Measurements from ENCODE around the gene BARX1. TPM values are rescaled to one million over a fixed set of nuclear protein-coding genes. Genes with fewer than 3 reads are reported as not detected.
A peak's percentile ranks its signal among the peaks of the same experiment; 100 is the strongest.

The BARX1 gene
- total RNA-seq, 2 donors from 2014 or later = 9.1 TPM; not detected in 1

DNA sequence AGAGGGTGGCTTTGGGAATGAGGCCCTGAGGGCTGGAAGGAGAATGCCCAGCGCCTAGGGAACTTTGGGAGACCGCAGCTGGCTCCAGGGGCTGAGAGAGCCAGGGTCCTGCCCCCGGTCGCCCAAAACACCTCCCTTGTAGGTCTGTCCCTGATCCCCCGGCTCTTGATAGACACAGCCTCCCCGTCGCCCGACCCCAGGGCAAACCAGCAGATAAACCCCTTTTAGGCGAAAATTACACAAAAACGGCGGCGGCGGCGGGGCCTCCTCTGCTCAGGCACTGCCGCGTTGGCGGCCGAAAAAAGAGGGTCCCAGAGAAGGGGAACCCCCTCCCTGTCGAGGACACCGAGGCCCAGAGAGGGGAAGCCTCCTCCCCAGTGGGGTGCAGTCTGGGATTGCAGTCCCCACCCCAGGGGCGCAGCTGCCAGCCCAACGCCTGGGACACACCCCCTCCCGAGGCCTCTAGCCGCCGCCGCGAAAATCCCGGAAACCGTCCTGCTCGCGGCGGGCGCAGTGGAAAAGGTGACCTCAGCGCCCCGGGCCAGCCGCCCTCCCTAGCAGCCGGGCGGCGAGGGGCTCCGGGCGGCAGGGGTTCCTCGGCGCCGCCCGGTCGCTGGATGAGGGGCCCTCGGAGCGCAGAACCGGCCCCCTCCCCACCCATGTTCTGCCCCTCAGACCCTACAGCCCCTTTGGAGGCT is 3.1 kb upstream of the BARX1 start:
- H3K9me3 Mint-ChIP-seq = no peaks in the 10 kb centered on the region
- ATAC-seq (peak; percentile 29 to 35), DNase-seq (ENCODE audit: low spot score in 2 of 2) (no peak)
- no peak overlapping the region for H3K27ac Mint-ChIP-seq
- peaks cover 14 to 16% of the 10 kb centered on the region in 2 donors for H3K36me3 Mint-ChIP-seq

DNA sequence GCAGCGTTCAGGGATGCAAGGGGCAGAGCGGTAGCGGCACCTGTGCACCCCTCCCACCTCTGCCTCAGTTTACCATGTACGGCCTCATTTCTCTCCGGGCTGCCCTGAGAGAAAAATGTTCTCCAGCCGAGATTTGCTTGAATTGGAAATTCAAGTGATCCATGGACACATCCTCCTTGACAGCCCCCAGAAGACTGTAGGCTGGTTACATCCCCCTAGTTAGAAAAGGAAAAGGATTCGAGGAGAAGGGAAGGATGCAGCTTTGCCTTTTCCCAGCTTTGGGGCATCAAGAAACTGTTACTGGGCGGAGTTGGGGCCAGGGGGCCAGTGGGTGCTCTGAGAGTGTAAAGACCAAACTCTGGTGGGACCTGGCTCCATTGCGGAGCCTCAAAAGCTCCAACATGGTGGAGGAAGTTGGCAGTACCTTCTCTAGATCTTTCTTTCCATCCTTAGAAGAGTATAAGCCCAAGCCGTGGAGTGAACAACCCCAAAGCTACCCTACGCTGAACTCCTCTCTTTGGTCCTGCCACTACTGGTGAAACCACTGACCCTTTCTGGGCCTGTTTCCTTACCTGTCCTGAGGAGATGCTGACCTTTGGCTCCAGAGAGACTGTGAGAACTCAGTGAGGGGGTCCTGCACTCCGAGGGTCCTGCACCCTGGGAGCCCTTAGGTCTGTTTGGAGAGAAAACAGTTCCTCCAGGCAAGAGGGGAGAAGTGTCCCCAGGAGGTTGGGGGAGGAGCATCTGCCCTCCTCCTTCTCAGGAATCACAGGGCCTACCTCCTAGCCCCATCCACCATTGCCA is 1.0 kb upstream of the BARX1 start:
- no peak for DNase-seq (ENCODE audit: low spot score in 2 of 2)
- H3K9me3 Mint-ChIP-seq = no peaks in the 10 kb centered on the region
- H3K27ac Mint-ChIP-seq = no peak overlapping the region
- ATAC-seq = no peak
- H3K36me3 Mint-ChIP-seq = peaks cover 14 to 17% of the 10 kb centered on the region in 2 donors

DNA sequence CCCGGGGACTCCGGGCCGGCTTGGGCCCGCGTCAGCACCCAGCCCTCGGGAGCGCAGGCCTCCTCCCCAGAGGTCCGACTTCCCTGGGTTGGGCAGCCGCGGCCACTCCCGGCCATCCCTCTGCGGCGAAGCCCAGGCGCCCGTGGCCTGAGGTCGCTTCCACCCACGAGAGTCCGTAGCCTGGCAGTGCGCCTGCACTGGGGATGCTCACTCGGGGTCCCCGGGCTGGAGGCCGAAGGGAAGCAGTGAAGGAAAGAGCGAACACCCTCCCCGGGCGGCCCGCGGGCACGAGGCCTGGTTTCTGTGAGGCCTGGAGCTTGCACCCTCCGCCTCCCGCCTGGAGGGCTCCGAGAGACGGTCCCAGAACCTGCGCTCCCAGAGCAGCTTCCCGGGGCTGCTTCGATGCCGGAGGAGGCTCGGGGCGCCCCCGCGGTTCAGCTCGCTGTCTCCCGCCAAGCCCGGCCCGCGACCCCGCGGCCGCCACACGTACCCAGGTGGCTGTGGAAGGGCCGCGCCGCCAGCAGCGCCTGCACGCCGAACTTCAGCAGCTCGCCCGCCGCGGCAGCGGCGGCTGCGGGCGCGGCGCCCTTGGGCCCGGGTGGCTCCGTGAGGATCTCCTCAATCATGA is 607 bp downstream of the BARX1 start:
- ATAC-seq (peak in 1 of 2 donors; percentile 1), DNase-seq (ENCODE audit: low spot score in 2 of 2) (no peak)
- Mint-ChIP-seq H3K9me3 (peaks cover 0 to 4% of the 10 kb centered on the region in 2 donors), H3K27ac (no peak overlapping the region), H3K36me3 (peaks cover 20 to 27% of the 10 kb centered on the region in 2 donors)

DNA sequence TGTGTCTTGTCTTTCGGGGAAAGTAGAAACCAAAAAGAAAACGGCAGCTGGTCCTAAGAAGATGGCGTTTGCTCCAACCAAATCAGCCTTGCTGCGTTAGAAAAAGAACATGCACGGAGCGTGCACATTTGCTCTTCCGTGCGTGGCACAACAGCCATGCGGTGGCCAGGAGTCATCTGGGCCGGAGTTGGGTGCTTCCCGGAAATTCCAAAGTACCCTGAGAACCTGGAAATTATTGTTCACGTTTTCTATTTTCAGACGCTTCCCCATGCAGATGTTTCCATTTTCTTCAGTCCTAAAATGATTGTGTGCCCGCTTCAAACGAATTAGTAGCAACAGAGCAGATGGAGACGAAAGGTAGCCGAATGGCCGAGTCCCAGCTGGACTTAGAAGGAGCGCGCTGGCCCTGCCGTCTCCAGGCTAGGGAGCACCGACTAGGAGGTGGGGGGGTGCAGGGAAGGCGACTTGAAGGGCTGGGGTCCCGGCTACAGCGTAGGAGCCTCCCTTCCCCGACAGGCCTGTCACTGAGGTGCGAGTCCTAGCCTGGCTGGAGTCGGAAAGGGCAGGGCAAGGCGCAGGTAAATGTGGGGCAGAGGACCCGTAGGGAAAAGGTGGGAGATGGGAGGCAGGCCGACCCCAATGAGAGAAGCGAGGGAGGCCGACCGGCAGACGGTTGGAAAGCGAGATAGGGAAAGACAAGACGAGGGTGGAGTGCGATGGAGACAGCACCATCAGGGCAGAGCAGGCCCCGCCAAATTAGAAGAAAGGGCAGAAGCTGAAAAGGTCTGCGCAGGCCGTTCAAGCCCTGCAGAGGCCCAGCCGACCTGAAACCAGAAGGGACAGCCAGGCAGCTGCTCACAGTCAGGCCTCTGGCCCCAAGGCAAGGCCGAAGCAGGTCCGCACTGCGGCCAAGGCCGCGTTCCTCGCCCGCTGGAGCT is 1.4 kb downstream of the BARX1 start:
- Mint-ChIP-seq H3K36me3 (peaks cover 20 to 27% of the 10 kb centered on the region in 2 donors), H3K9me3 (peaks cover 0 to 4% of the 10 kb centered on the region in 2 donors), H3K27ac (peak overlapping the region in 1 of 2 donors; percentile 40)
- DNase-seq (ENCODE audit: low spot score in 2 of 2) (no peak), ATAC-seq (no peak)

DNA sequence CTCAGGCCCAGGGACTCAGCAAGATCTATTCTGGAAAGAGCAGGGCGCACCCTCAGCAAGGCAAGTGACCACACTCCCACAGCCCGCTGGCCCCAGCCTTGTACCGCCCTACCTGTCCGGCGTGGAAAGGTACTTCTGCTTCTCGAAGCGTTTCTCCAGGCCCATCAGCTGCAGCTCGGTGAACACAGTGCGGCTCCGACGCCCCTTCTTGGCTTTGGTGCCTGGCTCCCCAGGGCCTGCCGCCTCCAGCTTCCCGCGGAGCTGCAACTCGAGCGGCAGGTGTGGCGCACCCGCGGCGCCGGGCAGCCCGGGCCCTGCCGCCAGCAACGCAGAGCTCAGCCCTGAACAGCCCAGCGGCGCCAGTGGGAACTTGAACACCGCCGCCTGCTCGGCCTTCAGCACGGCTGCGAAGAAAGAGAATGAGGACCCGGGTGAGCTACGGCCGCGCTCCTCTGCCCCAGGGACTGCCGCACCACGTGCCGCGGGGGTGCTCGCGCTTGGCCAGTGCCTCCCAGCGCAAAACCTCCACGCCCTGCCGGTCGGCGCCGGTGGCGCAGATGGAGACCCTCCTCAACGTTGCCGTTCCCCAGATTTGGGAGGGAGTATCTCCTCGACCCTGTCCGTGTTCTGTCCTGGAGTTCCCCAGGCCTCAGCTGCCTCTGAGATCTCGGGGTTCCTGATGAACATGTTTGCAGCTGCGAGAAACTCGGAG is 2.2 kb downstream of the BARX1 start:
- H3K9me3 Mint-ChIP-seq = peaks cover 0 to 4% of the 10 kb centered on the region in 2 donors
- H3K27ac Mint-ChIP-seq = peak overlapping the region in 1 of 2 donors; percentile 40
- H3K36me3 Mint-ChIP-seq = peaks cover 20 to 27% of the 10 kb centered on the region in 2 donors
- ATAC-seq = peak in 1 of 2 donors; percentile 18
- no peak for DNase-seq (ENCODE audit: low spot score in 2 of 2)

DNA sequence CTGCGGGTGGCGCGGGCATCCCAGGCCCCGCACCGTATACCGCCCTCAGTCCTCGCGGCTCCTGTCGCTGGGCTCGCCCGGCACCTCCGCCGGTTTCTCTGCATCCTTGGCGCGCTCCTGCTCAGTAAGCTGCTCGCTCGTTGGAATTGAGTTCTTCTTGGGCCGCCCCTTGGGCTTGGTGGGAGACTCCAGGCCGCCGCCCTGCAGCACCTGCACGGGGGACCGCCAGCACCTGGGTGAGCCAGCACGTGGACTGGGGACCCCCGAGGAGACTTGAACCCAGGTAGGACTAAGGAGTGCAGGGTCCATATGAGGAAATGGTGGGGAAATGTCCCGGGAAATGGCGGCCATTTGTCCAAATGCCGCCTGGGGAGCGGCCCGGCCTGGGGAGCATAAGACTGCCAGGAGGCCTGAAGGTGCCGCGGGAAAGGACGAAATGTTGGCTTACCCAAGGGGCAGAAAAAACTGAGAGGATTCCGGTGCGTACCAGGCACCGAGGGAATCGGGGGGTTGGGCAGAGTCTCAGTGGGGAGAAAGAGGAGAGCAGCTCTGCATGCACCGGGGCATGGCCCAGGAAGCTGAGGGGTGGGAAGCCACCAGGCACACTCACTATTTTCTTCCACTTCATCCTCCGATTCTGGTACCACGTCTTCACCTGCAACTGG is 2.9 kb downstream of the BARX1 start:
- DNase-seq (ENCODE audit: low spot score in 2 of 2) = no peak
- Mint-ChIP-seq H3K36me3 (peaks cover 20 to 27% of the 10 kb centered on the region in 2 donors), H3K9me3 (peaks cover 0 to 4% of the 10 kb centered on the region in 2 donors), H3K27ac (peak overlapping the region in 1 of 2 donors; percentile 26)
- ATAC-seq = no peak

DNA sequence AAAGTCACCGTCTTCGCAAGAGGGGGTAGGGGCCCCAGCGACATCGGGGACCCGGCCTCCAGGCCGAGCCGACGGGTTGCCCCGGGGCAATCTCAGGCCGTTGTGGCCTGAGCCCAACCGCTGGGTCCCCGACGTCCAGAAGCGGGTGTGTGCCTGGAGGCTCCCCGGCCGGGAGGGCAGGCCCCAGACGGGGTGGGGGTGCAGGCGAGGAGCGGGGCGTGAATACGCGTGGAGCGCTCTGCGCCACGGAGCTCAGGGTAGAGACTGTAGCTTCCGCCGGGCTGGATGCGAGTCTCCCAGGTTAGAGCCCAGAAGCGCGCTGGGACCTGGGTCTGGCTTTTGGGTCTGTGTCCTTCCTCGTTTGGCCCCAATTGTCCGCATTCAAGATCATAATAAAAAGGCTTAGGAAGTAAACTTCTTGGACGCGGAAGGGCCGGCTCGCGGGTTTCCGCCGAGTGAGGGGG is 3.5 kb downstream of the BARX1 start:
- no peak for DNase-seq (ENCODE audit: low spot score in 2 of 2)
- H3K27ac Mint-ChIP-seq = no peak overlapping the region

DNA sequence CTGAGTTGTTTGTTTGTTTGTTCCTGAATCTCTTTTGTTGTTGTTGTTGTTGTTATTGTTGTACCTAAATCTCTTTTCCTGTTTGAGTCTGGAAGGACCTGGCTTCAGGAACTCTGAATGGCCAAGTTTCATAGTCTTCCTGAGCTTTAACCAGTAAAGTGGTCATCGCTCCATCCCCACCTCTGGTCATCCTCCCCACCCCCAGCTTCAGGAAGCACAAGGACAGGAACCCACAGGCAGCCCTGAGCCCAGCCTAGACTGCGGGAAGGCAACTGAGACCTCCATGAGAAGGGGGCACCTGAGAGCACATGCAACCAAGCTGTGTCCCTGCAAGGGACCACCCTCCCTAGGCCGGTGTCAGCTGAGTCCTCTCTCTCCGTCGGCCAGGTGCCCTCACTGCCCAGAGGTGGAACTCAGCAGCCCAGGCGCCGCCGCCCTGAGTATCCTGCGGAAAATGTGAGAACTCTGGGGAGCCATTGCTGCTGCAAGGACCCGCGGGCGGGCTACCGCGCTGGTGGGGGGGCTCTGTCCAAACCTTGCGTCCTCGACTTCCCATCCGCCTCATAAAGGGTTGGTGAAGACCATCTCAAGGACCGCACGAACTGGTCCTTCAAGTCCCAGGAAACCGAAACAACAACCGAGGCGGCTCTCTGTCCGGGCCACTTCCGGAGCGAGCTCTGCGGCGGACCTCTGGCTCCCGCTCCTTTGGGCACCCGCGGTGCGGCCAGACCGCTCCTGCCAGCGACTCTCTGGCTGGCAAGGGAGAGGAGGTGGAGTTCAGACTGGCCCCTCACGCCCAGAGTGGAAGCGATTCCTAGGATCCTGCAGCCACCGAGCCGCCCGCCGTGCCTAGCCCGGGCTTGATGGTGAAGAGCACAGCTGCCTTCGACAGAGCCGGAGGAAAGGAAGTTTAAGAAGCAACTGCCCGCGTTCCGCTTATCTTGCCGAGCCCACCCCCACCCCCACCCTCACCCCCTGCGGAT is 4.2 kb downstream of the BARX1 start:
- no peak for DNase-seq (ENCODE audit: low spot score in 2 of 2)

More for the DNA sequence above, 3.5 kb downstream of the BARX1 start:
- ATAC-seq = no peak
- Mint-ChIP-seq H3K9me3 (peaks cover 0 to 4% of the 10 kb centered on the region in 2 donors), H3K36me3 (peaks cover 20 to 27% of the 10 kb centered on the region in 2 donors)

DNA sequence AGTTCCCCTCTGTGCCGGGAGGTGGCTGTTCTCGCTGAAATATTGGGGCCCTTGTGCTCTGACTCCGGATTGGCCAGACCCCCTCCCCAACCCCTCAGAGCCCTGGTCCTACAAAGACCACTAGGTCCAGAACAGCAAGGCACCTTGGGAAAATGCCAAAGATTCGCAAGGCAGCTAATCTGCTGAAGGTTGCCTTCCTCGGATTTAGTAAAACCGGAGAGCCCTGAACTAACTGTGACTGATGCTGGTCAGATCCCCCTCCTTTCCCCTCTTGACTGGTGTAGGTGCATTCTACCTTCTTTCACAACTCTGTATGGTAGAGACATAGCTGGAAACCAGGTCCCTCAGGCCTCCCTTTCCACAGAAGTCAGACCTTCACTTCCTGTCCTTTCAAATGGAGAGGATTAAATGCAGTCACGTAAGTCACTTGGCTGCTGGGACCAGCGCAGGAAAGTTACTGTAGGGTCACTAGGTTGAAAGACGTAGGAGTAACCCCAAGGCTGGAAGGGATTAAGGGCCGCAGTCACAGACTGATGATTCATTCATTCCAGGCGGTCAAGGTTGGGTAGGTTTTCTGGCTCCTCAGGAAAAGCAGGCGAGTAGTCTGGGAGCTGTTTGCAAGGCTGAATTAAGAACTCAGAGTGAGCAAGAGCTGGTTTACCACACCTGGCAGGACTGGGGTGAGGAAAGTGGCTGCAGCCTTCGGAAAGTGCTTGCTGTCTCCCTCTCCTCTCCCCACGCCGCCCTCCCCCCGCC is 5.3 kb downstream of the BARX1 start:
- Mint-ChIP-seq H3K9me3 (peaks cover 0 to 4% of the 10 kb centered on the region in 2 donors), H3K36me3 (peaks cover 20% of the 10 kb centered on the region in 2 donors), H3K27ac (no peak overlapping the region)
- ATAC-seq = peak in 1 of 2 donors; percentile 43
- DNase-seq (ENCODE audit: low spot score in 2 of 2) = no peak

More for the DNA sequence above, 4.2 kb downstream of the BARX1 start:
- peaks cover 0 to 4% of the 10 kb centered on the region in 2 donors for H3K9me3 Mint-ChIP-seq
- peaks cover 20 to 26% of the 10 kb centered on the region in 2 donors for H3K36me3 Mint-ChIP-seq
- ATAC-seq = peak in 1 of 2 donors; percentile 36
- H3K27ac Mint-ChIP-seq = no peak overlapping the region

DNA sequence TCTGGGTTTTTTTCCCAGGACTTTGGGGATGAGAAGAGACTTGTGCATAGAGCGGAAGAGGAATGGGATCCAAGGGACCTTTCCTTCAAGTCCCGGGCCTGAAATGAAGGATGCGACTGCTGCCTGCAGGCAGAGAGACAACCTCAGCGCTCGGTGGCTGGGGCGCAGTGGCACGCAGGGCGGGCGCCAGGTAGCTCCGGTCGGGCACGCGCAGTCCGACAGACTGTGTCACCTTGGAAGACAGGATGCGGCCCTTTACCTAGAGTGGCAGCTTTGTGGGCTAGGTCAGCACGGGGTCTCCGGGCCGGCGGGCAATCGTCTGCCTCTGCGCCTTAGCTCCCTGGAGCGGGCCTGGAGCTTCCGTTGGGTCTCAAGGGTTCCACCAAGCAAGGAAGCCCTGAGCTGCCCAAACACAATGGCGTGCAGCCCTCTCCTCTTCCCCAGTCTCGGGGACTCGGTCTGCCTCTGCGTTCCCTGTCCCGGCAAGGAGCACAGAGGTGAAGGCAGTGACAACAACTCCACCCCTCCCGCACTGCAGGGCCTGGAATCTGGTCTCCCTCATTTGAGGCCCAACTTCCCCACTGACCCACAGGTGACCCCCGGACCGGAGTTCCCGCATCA is 6.0 kb downstream of the BARX1 start:
- H3K36me3 Mint-ChIP-seq = peaks cover 20% of the 10 kb centered on the region in 2 donors
- DNase-seq (ENCODE audit: low spot score in 2 of 2) (no peak), ATAC-seq (no peak)
- peaks cover 0 to 4% of the 10 kb centered on the region in 2 donors for H3K9me3 Mint-ChIP-seq
- H3K27ac Mint-ChIP-seq = no peak overlapping the region

DNA sequence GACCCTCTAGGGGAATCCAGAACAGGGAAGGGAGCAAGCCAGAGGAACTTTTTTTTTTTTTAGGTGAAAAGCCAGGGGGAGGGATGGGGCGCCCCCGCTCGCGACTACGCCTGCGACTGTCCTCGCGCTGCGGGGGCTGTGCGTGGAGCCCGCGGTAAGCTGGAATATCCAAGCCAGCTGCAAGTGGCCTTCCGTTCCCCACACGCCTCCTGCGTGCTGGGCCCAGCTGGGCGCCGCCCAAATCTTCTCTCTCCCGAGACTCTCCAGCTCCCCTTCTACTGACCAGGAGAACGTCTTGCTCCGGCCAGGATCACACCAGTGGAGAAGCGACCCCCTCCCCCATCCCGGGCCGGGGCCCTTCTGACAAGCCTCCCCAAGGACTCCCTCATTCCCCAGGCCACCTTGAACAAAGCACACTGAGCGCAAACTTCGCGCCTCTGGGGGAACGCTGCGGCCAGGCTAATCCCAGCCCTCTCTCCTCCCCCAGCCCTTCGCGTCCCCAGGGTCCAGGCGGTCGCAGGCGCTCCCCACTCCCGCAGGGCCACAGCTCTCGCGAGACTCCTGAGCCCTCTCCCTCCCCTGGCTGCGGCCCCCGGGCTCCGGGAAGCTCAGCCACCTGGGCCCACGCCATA is 6.6 kb downstream of the BARX1 start:
- H3K9me3 Mint-ChIP-seq = peaks cover 0 to 4% of the 10 kb centered on the region in 2 donors
- peaks cover 13 to 14% of the 10 kb centered on the region in 2 donors for H3K36me3 Mint-ChIP-seq
- ATAC-seq (no peak), DNase-seq (ENCODE audit: low spot score in 2 of 2) (no peak)
- H3K27ac Mint-ChIP-seq = no peak overlapping the region

DNA sequence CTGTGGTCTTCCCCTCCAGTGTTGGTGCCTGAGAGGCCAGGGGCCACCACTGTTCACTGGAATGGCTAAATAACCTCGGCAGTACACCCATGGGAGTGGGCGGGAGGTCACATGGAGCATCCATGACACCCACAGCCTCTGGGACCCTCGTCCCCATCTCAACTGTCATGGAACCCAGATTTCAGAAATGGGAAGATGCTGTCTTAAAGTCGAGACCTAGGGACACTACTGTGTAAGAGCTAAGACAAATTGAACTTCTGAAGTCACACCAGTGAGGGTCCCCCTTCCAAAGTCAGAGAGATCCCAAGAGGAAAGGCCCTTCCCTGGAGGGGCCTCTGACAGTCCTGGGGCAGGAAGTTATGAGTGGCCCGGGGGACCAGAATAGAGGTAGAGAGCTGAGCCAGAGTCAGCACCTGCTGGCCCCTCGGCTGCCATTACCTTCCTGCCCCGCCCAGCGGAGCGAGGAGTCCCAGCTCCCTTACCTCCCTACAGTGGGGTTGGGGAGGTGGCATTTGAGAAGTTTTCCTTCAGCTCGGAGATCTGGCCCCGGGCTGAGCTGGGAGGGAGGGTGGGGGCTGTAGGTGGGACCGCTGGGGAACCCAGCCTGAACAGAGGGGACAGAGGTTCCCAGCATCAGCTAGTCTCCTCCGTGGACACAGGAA is 7.6 kb downstream of the BARX1 start:
- DNase-seq (ENCODE audit: low spot score in 2 of 2) = no peak

More for the DNA sequence above, 7.6 kb downstream of the BARX1 start:
- Mint-ChIP-seq H3K9me3 (peaks cover 0 to 4% of the 10 kb centered on the region in 2 donors), H3K36me3 (peaks cover 8 to 10% of the 10 kb centered on the region in 2 donors), H3K27ac (no peak overlapping the region)
- no peak for ATAC-seq

Measured in activated naive CD4-positive, alpha-beta T cell treated with anti-CD3 and anti-CD28 coated beads, Interleukin-2, amount 50 U/mL, for 72 hours (primary cell).